A673 (cell line): ENCODE measurements around the gene TTLL10. TPM values are rescaled to one million over a fixed set of nuclear protein-coding genes. Genes with fewer than 3 reads are reported as not detected.

Source experiments
- BruUV-seq: library from RNA; stranded (reverse); fragments of 400-500 nt; replicated peaks from 2 replicates; lab custom pipeline; 2021; lab: Mats Ljungman, UMichigan
- CTCF ChIA-PET: fragments of 300-600 bp; sonication (Branson Sonifier 250); formaldehyde crosslinking; loops from one replicate; lab custom pipeline; 2022; ENCODE audit warnings: antibody characterized with exemption; lab: Charles Lee
- POLR2A ChIA-PET: fragments of 300-600 bp; sonication (Branson Sonifier 250); formaldehyde crosslinking; loops from one replicate; lab custom pipeline; 2022; ENCODE audit warnings: antibody characterized with exemption; ENCODE audit not compliant: low non-redundant PET; lab: Charles Lee
- DNase-seq: peaks from one replicate; pipeline ENCODE4 v3.0.0-alpha.2; 2015; ENCODE audit warnings: low spot score
- H3K27ac ChIP-seq: fragments of 200-600 bp; sonication (generic); 2 replicates; pipeline ENCODE4 v1.5.1; 2016; ENCODE audit warnings: mixed run types, low read depth, mild to moderate bottlenecking, mixed read lengths, antibody characterized with exemption, low read length; ENCODE audit not compliant: poor library complexity, severe bottlenecking
- H3K27me3 ChIP-seq: fragments of 200-600 bp; sonication (generic); replicated peaks from 2 replicates; pipeline ENCODE4 v1.6.1; 2017; ENCODE audit warnings: mixed run types, low read depth, mild to moderate bottlenecking, mixed read lengths, antibody characterized with exemption, low read length; ENCODE audit not compliant: insufficient read depth, poor library complexity
- H3K36me3 ChIP-seq: fragments of 200-600 bp; sonication (generic); 2 replicates; pipeline ENCODE4 v1.6.1; 2016; ENCODE audit warnings: mixed run types, mild to moderate bottlenecking, mixed read lengths, antibody characterized with exemption, low read length; ENCODE audit not compliant: insufficient read depth, poor library complexity, severe bottlenecking
- H3K4me1 ChIP-seq: fragments of 200-600 bp; sonication (generic); 2 replicates; pipeline ENCODE4 v1.6.1; 2017; ENCODE audit warnings: mixed run types, mild to moderate bottlenecking, mixed read lengths, antibody characterized with exemption, low read length; ENCODE audit not compliant: insufficient read depth, poor library complexity, severe bottlenecking
- H3K4me3 ChIP-seq: fragments of 200-600 bp; sonication (generic); 2 replicates; pipeline ENCODE4 v1.5.1; 2016; ENCODE audit warnings: low read depth, mixed run types, mild to moderate bottlenecking, mixed read lengths, low read length; ENCODE audit not compliant: poor library complexity, severe bottlenecking
- H3K9me3 ChIP-seq: fragments of 200-600 bp; sonication (generic); 2 replicates; pipeline ENCODE4 v1.6.1; 2016; ENCODE audit warnings: mixed run types, low read depth, mild to moderate bottlenecking, mixed read lengths, antibody characterized with exemption, low read length; ENCODE audit not compliant: poor library complexity, severe bottlenecking
- CTCF ChIP-seq: fragments of 300-800, 200-600 bp; sonication (generic); conservative IDR thresholded peaks from 2 replicates; pipeline ENCODE4 v1.5.1; 2017; ENCODE audit warnings: low read depth, mild to moderate bottlenecking, antibody characterized with exemption, low read length, moderate library complexity, mixed read lengths
- EZH2 ChIP-seq: fragments of 200-600 bp; sonication (generic); IDR thresholded peaks from 2 replicates; pipeline ENCODE4 v1.6.1; 2017; ENCODE audit warnings: borderline replicate concordance, low read depth, mild to moderate bottlenecking, mixed read lengths, antibody characterized with exemption, low read length; ENCODE audit not compliant: poor library complexity, severe bottlenecking
- intact Hi-C: fragments of 100-400 bp; cut with micrococcal nuclease; formaldehyde crosslinking; loops from one replicate; pipeline ENCODE4 v1.10.0; 2022; ENCODE audit not compliant: unreplicated experiment
- total RNA-seq: library from RNA; stranded (reverse); gene quantifications from 2 replicates; pipeline ENCODE4 v1.2.3, GENCODE V29; 2021

Gene TTLL10
- total RNA-seq, 1 experiment from 2014 or later = not detected

GRCh38 chr1:1217621-1218523 lies 44.2 kb downstream of the TTLL10 start:
- POLR2A ChIA-PET = no interaction called here
- Histone ChIP-seq H3K27me3 (no peaks in the 10 kb centered on the region), H3K27ac (peak overlapping the region; percentile 37), H3K36me3 (peaks cover 31% of the 10 kb centered on the region), H3K4me1 (peaks cover 18% of the 10 kb centered on the region), H3K4me3 (no peak overlapping the region), H3K9me3 (no peaks in the 10 kb centered on the region)
- BruUV-seq = no TSS peak
- intact Hi-C loops = loop anchor here (5.0 kb wide), 1 partner anchor 46 kb away; the partner anchor contains the start of gene TTLL10
- TF ChIP-seq EZH2 = no peak
- TF ChIP-seq CTCF = no peak
- CTCF ChIA-PET = no interaction called here
- DNase-seq = peak; percentile 72

- TF ChIP-seq CTCF (no peak), EZH2 (no peak)
These were observed 45.0 kb downstream of the TTLL10 start for GRCh38 chr1:1218524-1219200.

DNA sequence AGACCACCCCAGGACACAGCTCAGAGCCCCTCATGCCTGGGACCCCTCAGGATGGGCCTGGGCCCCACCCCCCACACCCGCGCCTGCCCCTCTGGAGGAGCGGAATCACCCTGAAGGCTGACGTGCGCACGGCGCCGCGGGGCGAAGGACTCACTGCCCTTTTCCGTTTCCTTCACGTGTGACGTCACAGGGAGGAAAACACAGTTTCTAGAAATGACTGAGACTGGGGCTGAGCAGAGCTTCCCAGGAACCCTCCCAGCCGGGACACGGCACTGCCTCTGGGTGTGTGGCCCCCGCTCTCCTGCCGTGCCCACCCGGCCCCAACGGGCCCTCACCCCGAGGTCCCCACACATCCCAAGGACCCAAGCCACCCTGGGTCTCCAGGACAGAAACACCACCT lies 45.7 kb downstream of the TTLL10 start:
- peaks cover 31% of the 10 kb centered on the region for H3K36me3 ChIP-seq
- no peak overlapping the region for H3K4me3 ChIP-seq
- no peak for DNase-seq
- H3K9me3 ChIP-seq = no peaks in the 10 kb centered on the region
- TF ChIP-seq CTCF = no peak
- no peak for TF ChIP-seq EZH2
- no peak overlapping the region for H3K27ac ChIP-seq
- no peaks in the 10 kb centered on the region for H3K27me3 ChIP-seq
- peaks cover 18% of the 10 kb centered on the region for H3K4me1 ChIP-seq
- CTCF ChIA-PET = no interaction called here
- BruUV-seq = no TSS peak
- intact Hi-C loops = loop anchor here (5.0 kb wide), 1 partner anchor 47 kb away; the partner anchor contains the start of gene TTLL10
- POLR2A ChIA-PET = no interaction called here

More at GRCh38 chr1:1218524-1219200, 45.0 kb downstream of the TTLL10 start:
- intact Hi-C loops = loop anchor here (5.0 kb wide), 1 partner anchor 46 kb away; the partner anchor contains the start of gene TTLL10
- H3K4me1 ChIP-seq = peaks cover 18% of the 10 kb centered on the region
- H3K27ac ChIP-seq = peak overlapping the region; percentile 37
- peaks cover 31% of the 10 kb centered on the region for H3K36me3 ChIP-seq
- CTCF ChIA-PET = no interaction called here
- POLR2A ChIA-PET = no interaction called here
- no TSS peak for BruUV-seq
- DNase-seq = no peak
- no peaks in the 10 kb centered on the region for H3K9me3 ChIP-seq
- H3K4me3 ChIP-seq = no peak overlapping the region
- no peaks in the 10 kb centered on the region for H3K27me3 ChIP-seq
